Bone marrow (tissue), 2 donors: ENCODE measurements around the gene NGFR.
"Not testable (repeated sequence)": the region's sequence is repeated elsewhere in the genome, so short reads cannot be mapped to it uniquely, and the experiment has no call there.

Experiments used
- DNase-seq, 2 donors: peaks; one replicate each; lab custom pipeline; 2025; lab: John Stamatoyannopoulos, UW

NGFR gene

GRCh38 chr17:49545806-49546545 lies 50.9 kb downstream of the NGFR start:
- no peak for DNase-seq

DNA sequence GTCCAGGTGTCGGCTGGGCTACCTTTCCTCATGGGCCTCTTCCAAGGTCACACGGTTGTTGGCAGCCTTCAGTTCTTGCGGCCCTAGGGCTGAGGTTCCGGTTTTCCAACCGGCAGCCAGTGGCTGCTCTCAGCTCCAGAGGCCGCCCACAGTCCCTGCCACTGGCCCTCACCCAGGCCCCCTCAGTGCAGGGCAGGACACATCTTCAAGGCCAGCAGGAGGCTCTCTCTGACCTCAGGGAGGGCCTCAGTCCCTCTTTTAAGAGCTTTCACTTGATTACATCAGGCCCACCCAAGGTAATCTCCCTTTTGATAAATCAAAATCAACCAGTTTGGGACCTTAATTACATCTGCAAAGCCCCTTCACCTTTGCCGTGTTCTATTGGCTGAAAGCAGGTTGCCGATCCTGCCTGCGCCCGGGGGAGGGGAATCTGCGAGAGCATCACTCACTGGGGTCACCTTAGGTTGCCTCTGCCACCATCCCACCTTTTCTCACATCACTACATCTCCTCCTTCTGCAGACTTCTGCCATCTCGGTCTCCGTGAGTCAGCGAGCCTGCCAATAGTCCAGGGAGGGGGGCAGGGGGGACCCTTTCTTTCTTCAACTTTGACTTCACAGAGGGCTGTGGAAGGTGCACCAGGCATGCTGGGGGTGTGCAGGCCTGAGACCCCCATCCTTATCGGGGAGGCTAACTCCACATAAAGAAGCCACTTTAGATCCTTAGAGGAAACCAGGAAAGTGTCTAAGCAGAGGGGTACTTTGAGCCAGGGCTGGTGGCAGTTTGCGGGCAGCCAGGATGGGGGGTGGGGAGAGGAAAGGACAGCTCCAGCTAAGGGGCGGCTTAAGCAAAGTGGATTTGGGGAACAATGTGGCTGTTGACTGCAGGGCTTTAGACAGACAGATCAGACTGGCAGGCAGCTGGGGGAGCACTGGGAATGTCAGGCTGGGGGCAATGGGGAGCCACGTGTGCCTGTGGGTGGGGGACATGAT lies 51.7 kb downstream of the NGFR start:
- no peak for DNase-seq

DNA sequence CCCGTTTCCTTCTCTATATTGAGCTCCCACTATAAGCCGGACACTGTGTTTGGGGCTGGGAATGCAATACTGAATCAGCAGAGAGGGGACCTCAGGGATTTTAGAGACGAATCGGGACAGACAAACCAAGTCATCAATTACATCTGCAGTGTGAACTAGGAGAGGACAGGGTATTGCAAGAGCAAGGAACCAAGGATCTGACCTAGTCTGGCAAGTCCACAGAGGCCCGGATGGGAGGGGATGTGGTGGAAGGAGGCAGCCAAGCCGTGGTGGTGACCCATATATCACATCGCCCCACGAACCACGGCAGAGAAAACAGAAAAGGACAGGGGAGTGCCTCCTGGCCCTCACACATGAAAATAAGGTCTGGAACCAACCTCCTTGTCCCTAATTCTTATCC lies 52.5 kb downstream of the NGFR start:
- DNase-seq: no peak

DNA sequence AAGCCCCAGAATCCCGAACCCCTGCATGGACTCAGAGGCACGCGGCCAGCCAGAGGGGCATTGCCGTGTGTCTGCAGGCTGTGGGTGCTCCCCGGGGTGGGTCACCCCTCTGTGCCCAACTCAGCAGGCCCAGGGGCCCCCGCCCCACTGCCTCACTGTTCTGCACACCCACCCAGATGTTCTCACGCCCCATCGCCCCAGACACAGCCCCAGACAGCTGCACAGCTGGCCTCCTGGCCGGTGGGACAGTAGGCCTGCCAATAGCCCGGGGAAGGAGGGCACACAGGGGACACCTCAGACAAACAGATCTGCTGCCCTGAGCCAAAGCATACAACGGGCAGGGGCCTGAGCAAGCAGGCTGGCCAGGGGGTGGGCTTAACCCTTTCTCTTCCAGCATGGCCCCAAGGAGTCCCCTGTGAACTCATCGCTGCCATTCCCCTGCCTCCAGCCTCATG lies 53.0 kb downstream of the NGFR start:
- DNase-seq: no peak

DNA sequence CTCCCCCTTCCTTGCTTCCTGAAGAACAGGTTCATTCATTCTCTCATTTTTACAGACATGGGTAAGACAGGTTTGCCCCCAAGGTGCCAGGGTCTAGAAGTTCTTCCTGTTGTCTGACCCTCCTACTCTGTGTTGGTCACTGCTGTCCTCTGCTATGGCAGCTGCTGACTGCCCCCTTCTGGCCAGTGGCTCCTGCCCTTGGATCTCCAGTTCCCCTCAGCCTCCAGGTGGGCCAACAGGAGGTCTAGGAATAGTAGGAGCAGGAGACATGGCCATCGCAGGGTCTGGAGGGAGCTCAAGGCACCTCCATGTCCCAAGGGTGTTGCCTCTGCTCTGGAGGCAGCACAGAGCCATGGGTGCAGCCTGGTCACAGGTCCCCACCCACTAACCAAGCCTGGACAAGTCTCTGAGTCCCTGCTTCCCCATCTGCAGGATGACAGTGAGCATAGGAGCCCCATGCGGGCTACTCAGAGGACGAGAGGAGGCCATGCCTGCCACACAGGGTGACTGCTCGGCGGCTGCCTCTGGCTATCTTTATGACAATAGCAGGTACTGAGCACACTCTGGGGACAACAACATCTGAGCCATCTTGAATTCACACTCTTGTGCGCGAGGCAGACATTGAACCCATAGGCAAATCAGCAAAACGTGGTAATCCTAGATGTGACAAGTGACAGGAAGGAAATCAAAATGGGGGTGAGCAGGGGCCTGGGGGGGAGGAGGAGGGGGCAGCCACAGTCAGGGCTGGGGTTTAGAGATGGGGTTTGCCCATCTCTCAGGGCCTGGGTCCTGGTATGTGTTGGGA lies 53.6 kb downstream of the NGFR start:
- no peak for DNase-seq

DNA sequence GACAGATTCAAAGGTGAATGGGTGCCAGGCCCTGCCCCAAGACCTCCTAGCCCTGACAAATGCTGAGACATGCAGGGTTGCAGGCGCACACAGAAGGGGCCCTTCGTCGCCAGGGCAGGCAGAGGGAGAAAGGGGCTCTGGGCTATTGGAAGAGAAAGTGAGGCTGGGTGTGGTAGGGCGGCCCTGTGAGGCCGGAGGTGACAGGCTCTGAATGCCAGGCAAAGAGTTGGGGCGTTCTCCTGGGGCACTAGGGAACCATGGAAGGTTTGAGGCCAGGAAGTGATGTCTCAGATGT lies 54.2 kb downstream of the NGFR start:
- DNase-seq: no peak

DNA sequence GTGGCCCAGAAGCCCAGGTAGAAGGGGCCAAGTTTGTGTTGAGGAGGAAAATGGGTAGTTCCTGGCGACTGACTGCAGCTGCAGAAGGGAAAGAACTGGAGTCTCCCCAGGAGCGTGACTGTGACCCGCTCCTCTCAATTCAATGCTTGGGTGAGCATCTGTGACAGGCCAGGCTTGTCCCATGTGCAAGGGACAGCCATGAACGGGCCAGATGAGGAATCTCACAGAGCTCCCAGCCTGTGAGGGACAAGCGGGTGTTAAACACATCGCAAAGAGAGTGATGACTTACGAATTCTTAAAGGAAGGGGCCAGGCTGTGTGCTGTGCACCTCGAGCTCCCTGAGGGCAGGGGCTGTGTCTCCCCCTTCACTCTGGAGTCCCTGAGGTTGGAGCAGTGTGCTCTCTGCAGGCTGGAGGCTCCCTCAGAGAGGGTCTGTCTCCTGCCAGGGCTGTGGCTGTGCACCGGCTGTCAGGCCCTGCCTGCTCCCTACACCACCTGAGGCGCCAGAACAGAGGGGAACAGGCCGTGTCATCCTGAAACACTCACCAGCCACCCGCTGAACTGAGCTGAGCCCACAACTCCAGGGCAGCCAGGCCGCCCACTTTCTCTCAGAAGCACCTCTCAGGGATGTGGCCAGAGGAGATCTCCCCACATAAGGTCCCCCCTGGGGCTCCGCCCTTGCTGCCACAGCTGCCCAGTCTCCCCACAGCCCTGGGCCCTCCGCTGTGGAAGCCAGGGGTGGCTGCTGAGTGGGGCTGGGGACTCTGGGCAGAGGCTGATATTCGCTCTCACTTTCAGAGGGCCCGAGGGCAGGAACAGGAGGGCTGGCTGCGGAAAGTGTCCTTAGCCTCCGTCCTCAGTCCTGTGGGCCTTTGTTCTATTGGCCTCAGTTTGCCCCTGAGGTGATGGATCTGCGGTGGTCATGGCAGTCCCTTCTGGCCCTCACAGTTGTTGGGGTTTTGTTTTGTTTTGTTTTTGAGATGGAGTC lies 54.9 kb downstream of the NGFR start:
- no peak for DNase-seq

- DNase-seq: not testable (repeated sequence)
These were observed 55.7 kb downstream of the NGFR start for GRCh38 chr17:49550764-49551163.

DNA sequence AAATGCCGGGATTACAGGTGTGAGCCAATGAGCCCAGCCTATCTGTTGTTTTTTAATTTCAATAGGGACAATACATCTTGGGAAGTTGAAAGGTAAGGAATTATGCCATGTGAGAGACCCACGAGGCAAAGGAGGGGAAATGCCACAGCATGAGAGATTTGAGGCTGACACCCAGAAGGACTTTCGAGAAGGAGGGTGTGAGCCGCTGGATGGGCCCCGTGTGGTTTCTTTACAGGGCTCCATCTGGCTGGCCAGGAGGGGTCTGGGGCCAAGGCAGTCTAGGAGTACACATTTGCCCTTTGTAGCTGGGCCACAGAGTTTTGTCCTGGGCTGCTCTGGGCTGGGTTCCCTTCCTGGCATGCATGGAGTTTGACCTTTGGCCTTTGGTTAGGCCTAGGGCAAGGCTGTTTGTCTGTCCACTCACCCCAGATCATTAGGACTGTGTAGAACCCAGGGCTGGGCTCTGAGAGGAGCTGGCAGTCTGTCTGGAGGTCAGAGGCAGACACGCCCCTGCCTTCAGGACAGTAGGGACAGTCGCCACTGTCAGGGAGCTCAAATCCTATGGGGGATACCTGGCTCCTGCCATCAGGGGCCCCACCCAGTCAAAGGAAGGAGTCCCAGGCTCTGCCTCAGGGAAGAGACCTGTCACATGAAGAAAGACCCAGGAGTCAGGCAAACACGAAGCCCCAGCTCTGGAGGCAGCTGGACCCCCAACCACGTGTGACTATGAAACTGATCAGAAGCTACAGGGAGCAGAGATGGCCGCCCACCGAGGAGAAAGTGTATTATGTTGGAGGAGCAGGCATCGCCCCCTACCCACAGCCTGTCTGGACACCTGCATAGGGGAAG lies 56.4 kb downstream of the NGFR start:
- DNase-seq: no peak

DNA sequence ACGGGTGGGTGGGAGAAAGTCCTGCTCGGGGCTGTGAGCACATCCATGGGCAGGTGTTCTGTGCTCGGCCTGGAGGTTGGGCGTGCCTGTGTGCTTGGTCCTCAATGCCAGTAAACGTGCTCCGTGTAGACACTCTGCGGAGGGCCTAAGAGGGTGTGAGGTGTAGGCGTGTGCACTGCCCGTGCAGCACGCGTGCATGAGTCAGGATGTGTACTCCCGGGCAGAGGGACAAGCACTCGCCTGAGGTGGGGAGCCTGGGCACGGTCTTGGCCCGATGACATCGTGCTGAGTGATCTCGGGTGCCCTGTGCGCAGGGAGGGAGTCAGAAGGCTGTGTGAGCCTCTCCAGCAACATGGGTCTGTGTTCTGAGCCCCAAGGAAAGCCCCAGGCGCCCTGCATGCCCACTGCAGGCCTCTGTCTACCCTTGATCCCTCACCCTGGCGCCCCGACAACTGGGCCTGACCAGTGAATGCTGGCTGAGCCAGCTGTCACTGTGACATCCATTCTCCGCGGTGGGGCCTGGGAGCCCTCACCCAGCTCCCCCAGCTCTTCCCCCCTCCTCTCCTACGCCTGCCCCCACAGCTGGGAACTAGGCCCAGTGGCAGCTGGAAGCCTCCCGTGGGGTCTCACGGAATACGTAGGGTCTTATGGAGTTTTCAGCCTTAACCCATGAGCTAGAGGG lies 57.1 kb downstream of the NGFR start:
- no peak for DNase-seq

DNA sequence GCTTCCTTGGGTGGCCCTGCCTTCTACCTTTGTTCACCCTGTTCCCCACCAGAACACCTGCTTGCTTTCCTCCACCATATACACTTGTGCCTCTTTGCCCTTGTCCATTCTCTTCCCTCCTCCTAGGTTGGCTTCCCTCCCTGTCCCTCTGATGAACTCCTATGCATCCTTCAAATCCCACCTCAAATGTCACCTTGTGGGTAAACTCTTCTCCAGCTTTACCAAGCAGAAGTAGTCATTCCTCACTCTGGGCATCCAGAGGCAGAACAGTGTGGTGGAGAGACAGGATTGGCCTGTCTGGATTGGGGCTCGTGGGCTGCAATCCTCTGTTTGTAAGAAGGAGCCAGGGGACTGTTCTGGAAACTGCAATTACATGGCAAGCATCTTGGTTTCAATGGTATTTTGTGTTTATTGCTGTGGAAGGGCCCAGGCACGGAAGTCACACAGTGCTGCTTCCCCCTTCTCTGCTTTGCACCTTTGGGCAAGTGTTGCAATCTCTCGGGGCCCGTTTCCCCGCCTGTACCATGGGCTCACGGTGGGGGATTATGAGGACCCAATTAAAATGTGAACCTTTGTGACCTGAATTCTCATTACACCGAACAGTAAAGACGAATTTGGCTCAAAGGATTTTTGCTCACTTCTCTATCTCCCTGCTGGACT lies 58.7 kb downstream of the NGFR start:
- DNase-seq: no peak

DNA sequence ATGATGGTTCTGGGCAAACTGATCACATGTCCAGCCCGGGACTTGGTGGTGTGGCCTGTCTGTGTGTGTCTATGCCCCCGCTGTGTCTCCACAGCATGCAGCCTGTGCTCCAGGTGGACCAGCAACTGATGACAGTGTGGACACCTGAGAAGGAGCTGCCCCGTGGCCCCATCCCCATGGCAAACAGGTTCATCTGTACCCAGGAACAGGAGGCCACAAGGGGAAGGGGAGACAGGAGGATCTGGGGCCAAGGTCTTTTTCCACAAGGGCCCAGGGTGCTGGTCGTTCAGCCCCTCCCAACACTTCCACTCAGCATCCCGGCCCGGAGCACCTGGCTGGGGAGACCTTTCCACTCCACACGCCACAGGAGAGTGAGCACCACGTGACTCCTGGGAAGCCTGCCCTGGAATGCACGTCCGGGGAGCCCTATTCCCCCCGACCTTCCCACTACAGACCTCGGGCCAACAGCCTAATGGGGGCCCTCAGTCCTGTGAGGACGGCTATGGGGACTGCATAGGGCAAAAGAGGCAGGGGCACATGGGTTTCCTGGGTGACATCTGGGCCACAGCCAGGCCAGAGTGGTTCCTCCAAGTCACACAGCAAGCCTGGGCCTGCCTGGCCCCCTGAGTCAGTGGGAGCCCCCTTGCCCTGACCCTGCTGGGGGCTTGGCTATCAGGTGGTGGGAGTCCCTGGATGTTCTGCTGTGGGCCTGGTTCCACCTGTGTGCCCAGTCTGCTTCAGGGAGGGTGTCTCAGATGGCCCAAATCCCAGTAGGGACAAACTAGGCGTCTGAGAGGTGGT lies 59.8 kb downstream of the NGFR start:
- DNase-seq: no peak

DNA sequence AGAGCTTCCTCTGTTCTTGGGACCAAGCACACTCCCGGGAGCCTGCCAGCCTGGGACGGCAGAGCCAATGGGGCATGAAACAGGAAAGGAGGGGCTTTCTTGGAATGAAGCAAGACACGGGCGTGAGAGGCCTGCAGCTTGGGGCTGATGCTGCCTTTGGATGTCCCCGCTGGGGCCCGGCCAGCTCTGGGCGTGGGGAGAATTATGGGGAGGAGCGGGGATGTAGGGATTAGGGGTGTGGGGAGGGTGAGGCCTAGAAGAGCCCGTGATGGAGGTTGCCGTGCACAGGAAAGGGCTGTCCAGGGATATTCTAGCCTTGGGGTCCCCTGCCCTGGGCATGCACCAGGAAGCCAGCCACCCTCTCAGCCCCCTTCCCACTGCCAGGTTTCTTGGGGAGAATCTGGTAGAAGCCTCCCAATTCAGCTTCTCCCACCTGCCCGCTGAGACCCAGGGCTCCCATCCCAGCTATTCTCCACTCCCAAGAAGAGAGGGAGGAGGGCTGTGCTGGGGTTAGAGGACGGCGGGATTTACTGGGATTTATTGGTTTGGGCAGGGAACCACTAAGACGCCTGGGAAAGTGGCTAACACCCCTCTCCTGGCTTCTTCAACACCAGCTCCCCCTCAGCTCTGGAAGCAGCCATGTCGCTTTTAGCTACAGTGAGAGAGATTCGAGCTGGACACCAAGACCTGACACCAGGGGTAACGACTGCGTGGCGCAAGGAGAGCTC lies 60.6 kb downstream of the NGFR start:
- no peak for DNase-seq

GRCh38 chr17:49556223-49556943 lies 61.3 kb downstream of the NGFR start:
- peak; percentile 37 to 45 for DNase-seq

GRCh38 chr17:49557312-49558024 lies 62.4 kb downstream of the NGFR start:
- peak in 1 of 2 donors; percentile 50 for DNase-seq
